GM21528 (cell line): ENCODE data around the gene SCUBE2.

Source experiments
- ATAC-seq: cut with Tn5 transposase; IDR thresholded peaks from one replicate; pipeline ENCODE4 v1.9.1; 2021; ENCODE audit warnings: mild to moderate bottlenecking, moderate library complexity; ENCODE audit not compliant: unreplicated experiment, low FRiP score

The SCUBE2 gene

GRCh38 chr11:9091044-9091922, at the start of gene SCUBE2:
Gene SCUBE2 (minus strand): TSS chr11:9091599. CDS start chr11:9091528, 71 bp downstream.
- ATAC-seq = no peak

- ATAC-seq = no peak
Observed at GRCh38 chr11:9141186-9141585, 49.8 kb upstream of the SCUBE2 start.

- no peak for ATAC-seq
Observed at GRCh38 chr11:9139628-9140357, 48.4 kb upstream of the SCUBE2 start.

- no peak for ATAC-seq
Observed at GRCh38 chr11:9138612-9139579, 47.5 kb upstream of the SCUBE2 start.

GRCh38 chr11:9138133-9138453, 46.7 kb upstream of the SCUBE2 start:
- no peak for ATAC-seq

GRCh38 chr11:9137293-9138132, 46.1 kb upstream of the SCUBE2 start:
- peak; percentile 84 for ATAC-seq

GRCh38 chr11:9136741-9137140, 45.3 kb upstream of the SCUBE2 start:
- ATAC-seq = no peak

- ATAC-seq = no peak
Observed at GRCh38 chr11:9133956-9134355, 42.6 kb upstream of the SCUBE2 start.

- ATAC-seq = no peak
Observed at GRCh38 chr11:9132203-9132878, 40.9 kb upstream of the SCUBE2 start.

- no peak for ATAC-seq
Observed at GRCh38 chr11:9130297-9130696, 38.9 kb upstream of the SCUBE2 start.

- ATAC-seq = no peak
Observed at GRCh38 chr11:9126636-9127035, 35.2 kb upstream of the SCUBE2 start.

- no peak for ATAC-seq
Observed at GRCh38 chr11:9125185-9125886, 33.9 kb upstream of the SCUBE2 start.

- no peak for ATAC-seq
Observed at GRCh38 chr11:9123595-9124304, 32.4 kb upstream of the SCUBE2 start.

- no peak for ATAC-seq
Observed at GRCh38 chr11:9121469-9121796, 30.0 kb upstream of the SCUBE2 start.

- ATAC-seq = no peak
Observed at GRCh38 chr11:9120664-9121468, 29.5 kb upstream of the SCUBE2 start.

GRCh38 chr11:9118277-9118676, 26.9 kb upstream of the SCUBE2 start:
- ATAC-seq = no peak

- ATAC-seq = no peak
Observed at GRCh38 chr11:9112075-9112474, 20.7 kb upstream of the SCUBE2 start.
